Loucy (cell line): ENCODE data around the gene FAM162A.

ENCODE experiments used
- CTCF ChIP-seq: fragments of 200-600 bp; sonication (generic); conservative IDR thresholded peaks from 2 replicates; pipeline ENCODE4 v1.5.1; 2014; ENCODE audit warnings: mild to moderate bottlenecking, antibody characterized with exemption, low read length
- EZH2phosphoT487 ChIP-seq: fragments of 200-600 bp; IDR thresholded peaks from 2 replicates; pipeline ENCODE4 v1.6.1; 2018; ENCODE audit warnings: antibody characterized with exemption, mild to moderate bottlenecking, moderate library complexity, borderline replicate concordance

GRCh38 chr3:122421101-122421500 is 37.1 kb downstream of the FAM162A start:
- TF ChIP-seq CTCF (no peak), EZH2phosphoT487 (no peak)
